MCF 10A (cell line): ENCODE results near the gene COG7. TPM values are rescaled to one million over a fixed set of nuclear protein-coding genes. Genes with fewer than 3 reads are reported as not detected.

Source experiments
- BruUV-seq: library from RNA; stranded (reverse); fragments of 400-500 nt; replicated peaks from 2 replicates; lab custom pipeline; 2021; lab: Mats Ljungman, UMichigan
- CTCF ChIA-PET: fragments of 300-600 bp; sonication (Branson Sonifier 250); formaldehyde crosslinking; extraction: SDS; loops from one replicate; lab custom pipeline; 2021; ENCODE audit warnings: antibody characterized with exemption, inconsistent platforms; lab: Yijun Ruan, JAX
- POLR2A ChIA-PET: fragments of 300-600, 350-650 bp; sonication (Branson Sonifier 250); formaldehyde crosslinking; extraction: SDS; loops from one replicate; lab custom pipeline; 2020; ENCODE audit warnings: antibody characterized with exemption, inconsistent platforms; lab: Yijun Ruan, JAX
- DNase-seq: peaks from one replicate; pipeline ENCODE4 v3.0.0-alpha.2; 2018; ENCODE audit not compliant: unreplicated experiment
- H3K27ac Mint-ChIP-seq: one replicate; pipeline ENCODE4 v1.8.0; 2022; ENCODE audit warnings: mild to moderate bottlenecking, low read depth, mixed read lengths; ENCODE audit not compliant: unreplicated experiment
- H3K27me3 Mint-ChIP-seq: one replicate; pipeline ENCODE4 v1.8.0; 2022; ENCODE audit warnings: mixed read lengths; ENCODE audit not compliant: insufficient read depth, unreplicated experiment
- H3K36me3 Mint-ChIP-seq: one replicate; pipeline ENCODE4 v1.8.0; 2022; ENCODE audit warnings: mild to moderate bottlenecking, moderate library complexity, mixed read lengths; ENCODE audit not compliant: insufficient read depth, unreplicated experiment
- H3K4me1 Mint-ChIP-seq: one replicate; pipeline ENCODE4 v1.8.0; 2022; ENCODE audit warnings: mixed read lengths; ENCODE audit not compliant: insufficient read depth, unreplicated experiment
- H3K4me3 Mint-ChIP-seq: one replicate; pipeline ENCODE4 v1.8.0; 2022; ENCODE audit warnings: mild to moderate bottlenecking, moderate library complexity, mixed read lengths; ENCODE audit not compliant: unreplicated experiment
- H3K9me3 Mint-ChIP-seq: one replicate; pipeline ENCODE4 v1.8.0; 2022; ENCODE audit warnings: mixed read lengths; ENCODE audit not compliant: unreplicated experiment
- CTCF ChIP-seq: fragments of 200-600 bp; IDR thresholded peaks from one replicate; pipeline ENCODE4 v1.8.0; 2022; ENCODE audit warnings: antibody characterized with exemption, mild to moderate bottlenecking; ENCODE audit not compliant: unreplicated experiment
- intact Hi-C: fragments of 100-400 bp; cut with micrococcal nuclease; formaldehyde crosslinking; loops from 2 replicates; pipeline ENCODE4 v1.14.1; 2022
- total RNA-seq: library from RNA; stranded (reverse); gene quantifications from 2 replicates; pipeline ENCODE4 v1.2.3, GENCODE V29; 2022

The COG7 gene
- total RNA-seq, 1 experiment from 2014 or later, result 10.0 TPM

GRCh38 chr16:23369416-23369815 is 83.6 kb downstream of the COG7 start:
- intact Hi-C loops, result no loop called here
- no TSS peak for BruUV-seq
- ChIA-PET POLR2A (interaction anchor here (0.8 to 1.5 kb wide), 2 partner anchors 20 to 21 kb away, joined by 3 to 6 read pairs; no protein-coding TSS in a partner anchor), CTCF (interaction anchor here (1.2 kb wide), 1 partner anchor 66 kb away, joined by 3 read pairs; no protein-coding TSS in a partner anchor)
- no peaks in the 10 kb centered on the region for H3K9me3 Mint-ChIP-seq
- peaks cover 23% of the 10 kb centered on the region for H3K4me1 Mint-ChIP-seq
- no peaks in the 10 kb centered on the region for H3K27me3 Mint-ChIP-seq
- peak overlapping the region; percentile 67 for H3K27ac Mint-ChIP-seq
- no peak for DNase-seq
- no peaks in the 10 kb centered on the region for H3K36me3 Mint-ChIP-seq
- no peak overlapping the region for H3K4me3 Mint-ChIP-seq
- no peak for TF ChIP-seq CTCF

- BruUV-seq, result no TSS peak
- Mint-ChIP-seq H3K4me3 (no peak overlapping the region), H3K27me3 (no peaks in the 10 kb centered on the region), H3K36me3 (no peaks in the 10 kb centered on the region), H3K27ac (peak overlapping the region; percentile 67), H3K9me3 (no peaks in the 10 kb centered on the region), H3K4me1 (peaks cover 31% of the 10 kb centered on the region)
- ChIA-PET CTCF (interaction anchor here (0.7 to 2.2 kb wide), 2 partner anchors 66 to 212 kb away, joined by 3 to 8 read pairs; no protein-coding TSS in a partner anchor), POLR2A (interaction anchor here (0.7 to 1.5 kb wide), 5 partner anchors 22 to 205 kb away, joined by 3 to 6 read pairs (median 3); no protein-coding TSS in a partner anchor)
- no peak for TF ChIP-seq CTCF
- DNase-seq, result peak; percentile 52
- intact Hi-C loops, result no loop called here
These were observed 84.5 kb downstream of the COG7 start for GRCh38 chr16:23368469-23368868.

- DNase-seq, result no peak
- BruUV-seq, result no TSS peak
- POLR2A ChIA-PET, result interaction anchor here (0.7 to 1.5 kb wide), 5 partner anchors 23 to 205 kb away, joined by 3 to 6 read pairs (median 3); no protein-coding TSS in a partner anchor
These were observed 85.0 kb downstream of the COG7 start for GRCh38 chr16:23367988-23368387.

More at GRCh38 chr16:23367988-23368387, 85.0 kb downstream of the COG7 start:
- CTCF ChIA-PET, result interaction anchor here (0.7 to 2.2 kb wide), 2 partner anchors 66 to 211 kb away, joined by 3 to 8 read pairs; no protein-coding TSS in a partner anchor
- Mint-ChIP-seq H3K27me3 (no peaks in the 10 kb centered on the region), H3K4me3 (no peak overlapping the region), H3K36me3 (no peaks in the 10 kb centered on the region), H3K27ac (peak overlapping the region; percentile 67), H3K9me3 (no peaks in the 10 kb centered on the region), H3K4me1 (peaks cover 34% of the 10 kb centered on the region)
- intact Hi-C loops, result no loop called here
- TF ChIP-seq CTCF, result no peak
